H1 (cell line): ENCODE measurements around the gene CBX4. TPM values are rescaled to one million over a fixed set of nuclear protein-coding genes. Genes with fewer than 3 reads are reported as not detected.

Experiments used
- CTCF ChIA-PET: fragments of 300-600 bp; sonication (Branson Sonifier 250); formaldehyde crosslinking; loops from one replicate; lab custom pipeline; 2021; ENCODE audit not compliant: partially characterized antibody; lab: Charles Lee
- POLR2A ChIA-PET: fragments of 300-600 bp; sonication (Branson Sonifier 250); formaldehyde crosslinking; loops from one replicate; lab custom pipeline; 2021; ENCODE audit warnings: inconsistent platforms; ENCODE audit not compliant: partially characterized antibody; lab: Charles Lee
- DNase-seq, 2 experiments: peaks; one replicate each; pipeline versions ENCODE4 v3.0.0 to v3.0.0-alpha.2; 2010 to 2022; ENCODE audit warnings: low spot score in 2 of 2, low read depth in 1 of 2, mixed read lengths in 1 of 2
- FAIRE-seq: peaks from 2 replicates; lab custom pipeline; 2011; peaks lifted over from hg19 to GRCh38; lab: Jason Lieb, UNC
- H2AFZ ChIP-seq: 2 replicates; pipeline ENCODE4 v1.8.1; 2012; ENCODE audit warnings: low read length, inconsistent platforms
- H2AK5ac ChIP-seq: 2 replicates; pipeline ENCODE4 v1.6.1; 2013; ENCODE audit warnings: low read depth, low read length
- H2BK120ac ChIP-seq: replicated peaks from 2 replicates; pipeline ENCODE3; 2013; ENCODE audit warnings: low read depth, low read length, inconsistent platforms
- H2BK12ac ChIP-seq: 2 replicates; pipeline ENCODE4 v1.6.1; 2013; ENCODE audit warnings: low read depth, low read length
- H2BK15ac ChIP-seq: 2 replicates; pipeline ENCODE4 v1.6.1; 2013; ENCODE audit warnings: low read length
- H2BK20ac ChIP-seq: 2 replicates; pipeline ENCODE4 v1.6.1; 2013; ENCODE audit warnings: low read length
- H2BK5ac ChIP-seq: 2 replicates; pipeline ENCODE4 v1.6.1; 2013; ENCODE audit warnings: low read depth, low read length
- H3K14ac ChIP-seq: 2 replicates; pipeline ENCODE4 v1.6.1; 2013; ENCODE audit warnings: inconsistent platforms; ENCODE audit not compliant: insufficient read length
- H3K18ac ChIP-seq: 2 replicates; pipeline ENCODE4 v1.6.1; 2013; ENCODE audit warnings: low read length; ENCODE audit errors: extremely low read depth
- H3K23ac ChIP-seq: 2 replicates; pipeline ENCODE4 v1.6.1; 2013; ENCODE audit warnings: inconsistent platforms; ENCODE audit not compliant: insufficient read length
- H3K23me2 ChIP-seq: 2 replicates; pipeline ENCODE4 v1.6.1; 2013; ENCODE audit warnings: low read depth, low read length
- H3K27ac ChIP-seq: 2 replicates; pipeline ENCODE4 v1.6.1; 2011; ENCODE audit warnings: low read depth, low read length, inconsistent platforms
- H3K27me3 ChIP-seq, 4 experiments: replicated peaks in 1 of 4; 1 replicate in 1 of 4; 2 replicates in 3 of 4; pipeline versions ENCODE4 v1.6.1 to v1.8.1; 2011 to 2013; ENCODE audit warnings: low read length in 3 of 4, mild to moderate bottlenecking in 3 of 4, inconsistent platforms in 2 of 4, mixed read lengths in 2 of 4, moderate library complexity in 1 of 4; ENCODE audit not compliant: control insufficient read depth in 3 of 4, insufficient read depth in 3 of 4; ENCODE audit errors: extremely low read depth in 1 of 4
- H3K36me3 ChIP-seq, 4 experiments: 2 replicates each; pipeline versions ENCODE4 v1.6.1 to v1.8.1; 2011 to 2013; ENCODE audit warnings: mild to moderate bottlenecking in 4 of 4, low read length in 3 of 4, moderate library complexity in 2 of 4, control low read depth in 1 of 4, inconsistent platforms in 1 of 4; ENCODE audit not compliant: insufficient read depth in 4 of 4, control insufficient read depth in 2 of 4
- H3K4ac ChIP-seq: replicated peaks from 2 replicates; pipeline ENCODE3; 2013; ENCODE audit warnings: low read length, low read depth, mixed read lengths, inconsistent platforms; ENCODE audit not compliant: insufficient read length
- H3K4me1 ChIP-seq, 4 experiments: replicated peaks in 1 of 4; 1 replicate in 1 of 4; 2 replicates in 3 of 4; pipeline versions ENCODE4 v1.6.1 to v1.8.1; 2011 to 2013; ENCODE audit warnings: low read length in 3 of 4, inconsistent platforms in 2 of 4, mixed read lengths in 1 of 4; ENCODE audit not compliant: insufficient read depth in 4 of 4, control insufficient read depth in 3 of 4
- H3K4me2 ChIP-seq, 2 experiments: 2 replicates each; pipeline versions ENCODE4 v1.6.1 to v1.8.1; 2011 to 2013; ENCODE audit warnings: low read depth in 2 of 2, low read length in 2 of 2, control low read depth in 1 of 2, inconsistent platforms in 1 of 2, mild to moderate bottlenecking in 1 of 2; ENCODE audit not compliant: insufficient read depth in 1 of 2
- H3K4me3 ChIP-seq, 4 experiments: fragments of 200-600, 300-600 bp in 1 of 4; sonication (generic), shearing (Covaris generic), sonication (Bioruptor Twin) in 1 of 4; 2 replicates each; pipeline versions ENCODE4 v1.5.1 to v1.8.1; 2011 to 2016; ENCODE audit warnings: low read length in 4 of 4, low read depth in 3 of 4, control low read depth in 2 of 4, inconsistent platforms in 2 of 4, mild to moderate bottlenecking in 2 of 4, mixed read lengths in 1 of 4, moderate library complexity in 1 of 4; ENCODE audit not compliant: insufficient read depth in 2 of 4; ENCODE audit errors: extremely low read depth in 1 of 4
- H3K56ac ChIP-seq: replicated peaks from 2 replicates; pipeline ENCODE3; 2013; ENCODE audit warnings: low read depth, mild to moderate bottlenecking, mixed read lengths, low read length, inconsistent platforms; ENCODE audit not compliant: insufficient read length
- H3K79me1 ChIP-seq: 2 replicates; pipeline ENCODE4 v1.6.1; 2013; ENCODE audit warnings: low read depth, low read length, control low read depth
- H3K79me2 ChIP-seq, 2 experiments: 2 replicates each; pipeline versions ENCODE4 v1.6.1 to v1.8.1; 2012 to 2013; ENCODE audit warnings: low read length in 2 of 2, mild to moderate bottlenecking in 2 of 2, inconsistent platforms in 1 of 2; ENCODE audit not compliant: insufficient read depth in 2 of 2, control insufficient read depth in 1 of 2
- H3K9ac ChIP-seq, 4 experiments: replicated peaks in 1 of 4; 1 replicate in 1 of 4; 2 replicates in 3 of 4; pipeline versions ENCODE4 v1.6.1 to v1.8.1; 2011 to 2013; ENCODE audit warnings: low read depth in 3 of 4, low read length in 3 of 4, control low read depth in 2 of 4, mild to moderate bottlenecking in 2 of 4, moderate library complexity in 2 of 4, inconsistent platforms in 1 of 4; ENCODE audit errors: extremely low read depth in 1 of 4
- H3K9me3 ChIP-seq, 2 experiments: 2 replicates each; pipeline versions ENCODE4 v1.6.1 to v1.8.1; 2012 to 2013; ENCODE audit warnings: mild to moderate bottlenecking in 2 of 2, moderate library complexity in 2 of 2, control low read depth in 1 of 2, inconsistent platforms in 1 of 2, low read depth in 1 of 2, low read length in 1 of 2, mixed read lengths in 1 of 2; ENCODE audit not compliant: insufficient read depth in 2 of 2
- H4K20me1 ChIP-seq, 2 experiments: replicated peaks in 1 of 2; 2 replicates each; pipeline versions ENCODE3 to v1.8.1; 2011 to 2013; ENCODE audit warnings: inconsistent platforms in 2 of 2, low read length in 2 of 2, mild to moderate bottlenecking in 1 of 2; ENCODE audit not compliant: insufficient read depth in 2 of 2, control insufficient read depth in 1 of 2
- H4K5ac ChIP-seq: 2 replicates; pipeline ENCODE4 v1.6.1; 2013; ENCODE audit warnings: low read length, low read depth, mixed read lengths, inconsistent platforms; ENCODE audit not compliant: insufficient read length
- H4K8ac ChIP-seq: 2 replicates; pipeline ENCODE4 v1.8.0; 2013; ENCODE audit warnings: mild to moderate bottlenecking, moderate library complexity, low read length, inconsistent platforms; ENCODE audit not compliant: insufficient read depth; ENCODE audit errors: extremely low read depth
- H4K91ac ChIP-seq: replicated peaks from 2 replicates; pipeline ENCODE3; 2013; ENCODE audit warnings: low read length, mixed read lengths, inconsistent platforms; ENCODE audit not compliant: insufficient read length
- BCL11A ChIP-seq, 2 experiments: IDR thresholded peaks; one replicate each; pipeline ENCODE4 v1.6.1; 2011; ENCODE audit warnings: low read depth in 2 of 2, low read length in 2 of 2, mild to moderate bottlenecking in 2 of 2
- FOSL1 ChIP-seq: IDR thresholded peaks from 2 replicates; pipeline ENCODE4 v1.6.1; 2011; ENCODE audit warnings: mild to moderate bottlenecking, low read depth, low read length, moderate library complexity; ENCODE audit not compliant: insufficient read depth
- RBBP5 ChIP-seq: IDR thresholded peaks from 2 replicates; pipeline ENCODE4 v1.7.1; 2012; ENCODE audit warnings: low read depth, mild to moderate bottlenecking, inconsistent platforms, low read length, moderate library complexity, borderline replicate concordance
- SIN3A ChIP-seq, 2 experiments: IDR thresholded peaks in 1 of 2; conservative IDR thresholded peaks in 1 of 2; 2 replicates each; pipeline ENCODE4 v1.6.1; 2011 to 2012; ENCODE audit warnings: low read length in 2 of 2, improper control_type of control experiment in 1 of 2, low read depth in 1 of 2, mild to moderate bottlenecking in 1 of 2
- SP1 ChIP-seq: IDR thresholded peaks from 2 replicates; pipeline ENCODE4 v1.6.1; 2011; ENCODE audit warnings: low read depth, low read length
- SUZ12 ChIP-seq: fragments of 200-600 bp; sonication (generic); IDR thresholded peaks from 2 replicates; pipeline ENCODE4 v1.6.1; 2012; ENCODE audit warnings: mild to moderate bottlenecking, inconsistent platforms, low read length, moderate library complexity, mixed read lengths
- USF2 ChIP-seq: IDR thresholded peaks from 2 replicates; pipeline ENCODE4 v1.6.1; 2011; ENCODE audit warnings: low read length, improper control_type of control experiment
- WGBS, 2 experiments: shearing (Covaris generic) in 1 of 2; methylation state at CpG; one replicate each; pipeline versions ENCODE4 v1.1.6 to v1.1.7; 2013 to 2015; ENCODE audit warnings: low lambda C conversion rate in 2 of 2, mixed read lengths in 2 of 2, inconsistent platforms in 1 of 2, low coverage in 1 of 2, missing lambda C conversion rate in 1 of 2; ENCODE audit not compliant: insufficient replicate concordance in 2 of 2, insufficient coverage in 1 of 2, insufficient read length in 1 of 2; ENCODE audit errors: extremely low coverage in 1 of 2, missing lambda C conversion rate in 1 of 2; 5-methylcytosine and 5-hydroxymethylcytosine counted together
- polyA plus RNA-seq, 7 experiments: library from polyadenylated mRNA; depleted of rRNA in 3 of 7; stranded (reverse) in 5 of 7; unstranded in 2 of 7; fragments of >200 nt in 5 of 7; fragments of 200-250 nt in 2 of 7; gene quantifications; 1 replicate in 5 of 7; 2 replicates in 1 of 7; 4 replicates in 1 of 7; pipeline versions ENCODE4 v1.2.1 to v1.2.3, GENCODE V29; 2011 to 2013; ENCODE audit warnings: missing spikeins in 2 of 7, mixed read lengths in 2 of 7
- total RNA-seq: library from RNA; stranded (reverse); fragmentation: NEBNext Ultra II Directional; extraction: Animal tissue kit (Norgen Biotek cat#: 25700); gene quantifications from 2 replicates; pipeline ENCODE4 v1.2.1, GENCODE V29; 2021

Gene CBX4
- total and polyA plus RNA-seq, 2 of the 8 experiments (the other 6 are each of a cell fraction or from before 2014, with no cell fraction given) = 1.8 to 4.0 TPM

- Histone ChIP-seq H2BK15ac (no peak overlapping the region), H4K5ac (no peak overlapping the region), H3K4me3 (no peak overlapping the region), H3K9ac (no peak overlapping the region), H4K8ac (no peak overlapping the region; the same call in 1 of the 2 replicates), H2BK5ac (no peak overlapping the region), H3K79me2 (no peaks in the 10 kb centered on the region), H3K4ac (no peak overlapping the region), H2BK120ac (no peak overlapping the region), H3K14ac (no peak overlapping the region), H3K56ac (no peak overlapping the region), H3K4me1 (peaks cover 0 to 4% (median 1%) of the 10 kb centered on the region in 4 experiments; a peak in 2 of 7 replicates), H3K4me2 (no peak overlapping the region), H4K91ac (no peak overlapping the region), H3K23ac (no peak overlapping the region), H3K23me2 (no peaks in the 10 kb centered on the region; the same call in 1 of the 2 replicates), H3K18ac (no peak overlapping the region), H2BK20ac (no peak overlapping the region), H3K79me1 (no peaks in the 10 kb centered on the region), H4K20me1 (no peaks in the 10 kb centered on the region)
- WGBS, 2 experiments = 66% methylated on average over 7 of the region's 8 CpGs; no CpG with 5 or more reads in 1 of the 2 experiments
- CTCF ChIA-PET = interaction anchor here (0.6 to 11.6 kb wide), 10 partner anchors 11 to 155 kb away, joined by 3 to 181 read pairs (median 4); partner anchors contain the start of gene CBX4
- FAIRE-seq (no peak), DNase-seq (no peak)
- TF ChIP-seq USF2 (peak; percentile 37; the same call in 1 of the 2 replicates), FOSL1 (no peak), SIN3A (conservative IDR thresholded peaks at IDR 0.05 in 1 of 2, IDR thresholded peaks at IDR 0.05 in 1 of 2; ENCODE audit: low read depth in 1 of 2, low read length in 2 of 2) (no peak), SP1 (no peak), RBBP5 (no peak), BCL11A (IDR thresholded peaks at IDR 0.05; ENCODE audit: low read depth in 2 of 2, low read length in 2 of 2) (no peak), SUZ12 (no peak)
- TF ChIP-seq, all 59 proteins: peak for 1
- H3K9me3 ChIP-seq = no peaks in the 10 kb centered on the region
- peak overlapping the region; percentile 27; the same call in 1 of the 2 replicates for H2BK12ac ChIP-seq
- POLR2A ChIA-PET = interaction anchor here (1.9 kb wide), 1 partner anchor 10 kb away, joined by 6 read pairs; the partner anchor contains the start of gene CBX4
- H3K27ac ChIP-seq = no peak overlapping the region
- no peak overlapping the region for H2AK5ac ChIP-seq
- peaks cover 8 to 18% (median 16%) of the 10 kb centered on the region in 4 experiments; a peak in 6 of 7 replicates for H3K27me3 ChIP-seq
- H2AFZ ChIP-seq = no peak overlapping the region
- no peaks in the 10 kb centered on the region for H3K36me3 ChIP-seq
Measured at GRCh38 chr17:79849953-79850352, 10.7 kb upstream of the CBX4 start.
